Mesenchymal stem cell (in vitro differentiated cells and primary cell): ENCODE measurements around the gene PSEN1.

ENCODE experiments used
- DNase-seq: peaks from one replicate; pipeline ENCODE4 v3.0.0-alpha.2; 2013
- H2AFZ ChIP-seq: one replicate; pipeline ENCODE4 v1.6.1; 2013; ENCODE audit warnings: low read depth, mild to moderate bottlenecking, control low read depth, inconsistent platforms, low read length, moderate library complexity
- H2AK5ac ChIP-seq: 2 replicates; pipeline ENCODE4 v1.6.1; 2013; ENCODE audit warnings: low read length, moderate library complexity, mild to moderate bottlenecking, inconsistent platforms; ENCODE audit not compliant: severe bottlenecking
- H2BK120ac ChIP-seq: one replicate; pipeline ENCODE4 v1.6.1; 2013; ENCODE audit warnings: low read depth, mild to moderate bottlenecking, inconsistent platforms, low read length, moderate library complexity
- H2BK12ac ChIP-seq, 2 experiments: one replicate each; pipeline ENCODE4 v1.6.1; 2013; ENCODE audit warnings: inconsistent platforms in 2 of 2, low read length in 2 of 2, mild to moderate bottlenecking in 2 of 2, moderate library complexity in 2 of 2, control low read depth in 1 of 2
- H2BK15ac ChIP-seq: one replicate; pipeline ENCODE4 v1.6.1; 2013; ENCODE audit warnings: mild to moderate bottlenecking, low read depth, inconsistent platforms; ENCODE audit not compliant: poor library complexity, severe bottlenecking
- H2BK5ac ChIP-seq: 2 replicates; pipeline ENCODE4 v1.6.1; 2013; ENCODE audit warnings: low read depth, mild to moderate bottlenecking, low read length, control low read depth, inconsistent platforms; ENCODE audit not compliant: poor library complexity, severe bottlenecking
- H3K14ac ChIP-seq, 2 experiments: one replicate each; pipeline ENCODE4 v1.6.1; 2013; ENCODE audit warnings: inconsistent platforms in 2 of 2, low read length in 2 of 2, control low read depth in 1 of 2, mild to moderate bottlenecking in 1 of 2, moderate library complexity in 1 of 2
- H3K18ac ChIP-seq, 2 experiments: one replicate each; pipeline ENCODE4 v1.6.1; 2013; ENCODE audit warnings: inconsistent platforms in 2 of 2, low read length in 2 of 2, control low read depth in 1 of 2, low read depth in 1 of 2, mild to moderate bottlenecking in 1 of 2
- H3K23ac ChIP-seq, 2 experiments: one replicate each; pipeline ENCODE4 v1.6.1; 2013; ENCODE audit warnings: inconsistent platforms in 2 of 2, low read length in 2 of 2, mild to moderate bottlenecking in 2 of 2, moderate library complexity in 2 of 2, control low read depth in 1 of 2
- H3K27ac ChIP-seq: 2 replicates; pipeline ENCODE4 v1.5.1; 2013; ENCODE audit warnings: mild to moderate bottlenecking, moderate library complexity, low read length, control low read depth, inconsistent platforms; ENCODE audit not compliant: poor library complexity, severe bottlenecking
- H3K27me3 ChIP-seq, 2 experiments: 2 replicates each; pipeline versions ENCODE4 v1.6.1 to v1.7.0; 2013; ENCODE audit warnings: low read length in 2 of 2, mild to moderate bottlenecking in 2 of 2, moderate library complexity in 2 of 2, control low read depth in 1 of 2, inconsistent platforms in 1 of 2; ENCODE audit not compliant: control insufficient read depth in 1 of 2, insufficient read depth in 1 of 2
- H3K36me3 ChIP-seq, 2 experiments: 2 replicates each; pipeline versions ENCODE4 v1.6.1 to v1.7.0; 2013; ENCODE audit warnings: low read length in 2 of 2, control low read depth in 1 of 2, inconsistent platforms in 1 of 2, low read depth in 1 of 2, mild to moderate bottlenecking in 1 of 2; ENCODE audit not compliant: insufficient read depth in 2 of 2, control insufficient read depth in 1 of 2
- H3K4ac ChIP-seq, 2 experiments: one replicate each; pipeline ENCODE4 v1.6.1; 2013; ENCODE audit warnings: inconsistent platforms in 2 of 2, low read length in 2 of 2, mild to moderate bottlenecking in 2 of 2, moderate library complexity in 2 of 2, control low read depth in 1 of 2, low read depth in 1 of 2
- H3K4me1 ChIP-seq: 2 replicates; pipeline ENCODE4 v1.6.1; 2013; ENCODE audit warnings: low read depth, low read length, control low read depth; ENCODE audit not compliant: control insufficient read depth, insufficient read depth
- H3K4me2 ChIP-seq: 2 replicates; pipeline ENCODE4 v1.6.1; 2013; ENCODE audit warnings: low read length, mild to moderate bottlenecking, inconsistent platforms; ENCODE audit not compliant: poor library complexity, severe bottlenecking
- H3K4me3 ChIP-seq, 2 experiments: 2 replicates each; pipeline versions ENCODE4 v1.5.1 to v1.7.0; 2013; ENCODE audit warnings: low read length in 2 of 2, mild to moderate bottlenecking in 2 of 2, control low read depth in 1 of 2, low read depth in 1 of 2; ENCODE audit not compliant: insufficient read depth in 1 of 2
- H3K79me1 ChIP-seq: replicated peaks from 2 replicates; pipeline ENCODE4 v1.6.1; 2013; ENCODE audit warnings: mild to moderate bottlenecking, control low read depth, low read length, inconsistent platforms; ENCODE audit not compliant: poor library complexity, severe bottlenecking
- H3K9ac ChIP-seq: 2 replicates; pipeline ENCODE4 v1.7.0; 2013; ENCODE audit warnings: mild to moderate bottlenecking, low read length, moderate library complexity
- H3K9me3 ChIP-seq: 2 replicates; pipeline ENCODE4 v1.7.0; 2013; ENCODE audit warnings: mild to moderate bottlenecking, low read length; ENCODE audit not compliant: control insufficient read depth
- H4K8ac ChIP-seq: one replicate; pipeline ENCODE4 v1.6.1; 2013; ENCODE audit warnings: inconsistent platforms, mild to moderate bottlenecking, low read length, moderate library complexity
- H4K91ac ChIP-seq: one replicate; pipeline ENCODE4 v1.6.1; 2013; ENCODE audit warnings: mild to moderate bottlenecking, low read length, inconsistent platforms
- WGBS: methylation state at CpG from one replicate; pipeline ENCODE4 v1.1.7; 2013; ENCODE audit warnings: mixed read lengths; 5-methylcytosine and 5-hydroxymethylcytosine counted together

The PSEN1 gene

DNA sequence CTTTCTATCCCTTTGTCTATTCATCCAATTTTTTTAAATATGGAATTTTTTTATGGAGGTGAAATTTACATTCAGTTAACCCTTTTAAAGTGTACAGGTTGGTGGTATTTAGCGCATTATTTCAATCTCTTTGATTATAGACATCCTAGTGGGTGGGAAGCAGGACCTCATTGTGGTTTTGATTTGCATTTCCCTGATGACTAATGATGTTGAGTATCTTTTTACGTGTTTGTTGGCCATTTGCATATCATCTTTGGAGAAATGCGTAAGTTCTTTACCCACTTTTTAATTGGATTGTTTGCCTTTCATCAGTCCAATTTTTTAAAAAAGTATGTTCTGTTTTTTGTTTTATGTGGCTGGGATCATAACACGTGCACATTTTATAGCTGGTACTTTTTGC lies 121.8 kb downstream of the PSEN1 start:
- Histone ChIP-seq H3K23ac (no peak overlapping the region), H2AFZ (no peak overlapping the region), H3K18ac (no peak overlapping the region), H2BK15ac (no peak overlapping the region), H3K14ac (no peak overlapping the region), H3K4ac (no peak overlapping the region), H2BK120ac (no peak overlapping the region), H3K4me1 (peaks cover 11% of the 10 kb centered on the region), H2BK12ac (no peak overlapping the region), H4K8ac (no peak overlapping the region), H3K27me3 (no peaks in the 10 kb centered on the region), H3K9me3 (no peaks in the 10 kb centered on the region), H3K36me3 (peaks cover 3 to 74% of the 10 kb centered on the region in 2 experiments), H3K27ac (no peak overlapping the region), H4K91ac (no peak overlapping the region), H2BK5ac (no peak overlapping the region), H2AK5ac (no peak overlapping the region), H3K9ac (no peak overlapping the region), H3K4me2 (no peak overlapping the region), H3K79me1 (peaks cover 3% of the 10 kb centered on the region), H3K4me3 (no peak overlapping the region)
- WGBS: 84% methylated on average over 4 of the region's 4 CpGs
- DNase-seq: no peak

DNA sequence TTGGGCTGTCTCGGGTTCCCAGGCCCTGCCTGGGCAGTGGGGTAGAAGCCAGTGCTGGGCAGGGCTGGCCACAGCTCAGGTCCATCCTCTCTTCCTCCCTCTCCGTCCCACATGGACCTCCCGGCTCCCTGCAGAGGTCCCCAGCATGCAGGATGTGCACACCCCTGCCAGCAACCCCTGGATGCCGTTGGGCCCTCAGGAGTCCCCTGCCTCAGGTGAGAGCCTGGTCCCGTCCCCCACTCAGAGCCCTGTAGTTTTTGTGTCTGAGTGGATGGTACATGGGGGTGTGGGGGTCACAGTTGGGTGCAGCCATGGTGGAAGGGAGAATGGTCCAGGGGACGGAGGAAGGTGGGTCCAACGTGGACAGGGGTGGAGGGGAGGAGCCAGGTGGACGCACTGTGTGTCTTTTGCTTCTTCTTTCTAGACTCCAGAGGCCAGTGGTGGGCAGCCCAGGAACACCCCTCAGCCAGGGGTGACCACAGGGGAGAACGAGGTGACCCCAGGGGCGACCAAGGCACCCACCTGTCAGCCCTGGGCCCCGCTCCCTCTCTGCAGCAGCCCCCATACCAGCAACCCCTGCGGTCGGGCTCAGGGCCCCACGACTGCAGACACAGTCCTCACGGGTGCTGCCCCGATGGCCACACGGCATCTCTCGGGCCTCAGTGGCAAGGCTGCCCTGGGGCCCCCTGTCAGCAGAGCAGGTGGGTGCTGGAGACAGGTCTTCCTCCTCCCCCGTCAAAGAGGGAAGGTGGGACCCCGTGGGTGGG lies 122.7 kb downstream of the PSEN1 start:
- H2AK5ac ChIP-seq: no peak overlapping the region
- no peaks in the 10 kb centered on the region for H3K27me3 ChIP-seq
- peaks cover 3% of the 10 kb centered on the region for H3K4me1 ChIP-seq
- no peak overlapping the region for H2AFZ ChIP-seq
- no peak overlapping the region for H3K18ac ChIP-seq
- no peak overlapping the region for H2BK5ac ChIP-seq
- no peak overlapping the region for H3K14ac ChIP-seq
- no peak overlapping the region for H2BK12ac ChIP-seq
- H4K91ac ChIP-seq: no peak overlapping the region
- H3K9me3 ChIP-seq: no peaks in the 10 kb centered on the region
- H3K23ac ChIP-seq: no peak overlapping the region
- no peak overlapping the region for H3K4me2 ChIP-seq
- H3K79me1 ChIP-seq: peaks cover 2% of the 10 kb centered on the region
- no peak for DNase-seq
- no peak overlapping the region for H3K4me3 ChIP-seq
- H2BK15ac ChIP-seq: no peak overlapping the region
- peaks cover 3 to 74% of the 10 kb centered on the region in 2 experiments for H3K36me3 ChIP-seq
- H3K9ac ChIP-seq: no peak overlapping the region
- 86% methylated on average over 19 of the region's 20 CpGs for WGBS
- H3K27ac ChIP-seq: no peak overlapping the region
- H4K8ac ChIP-seq: no peak overlapping the region
- no peak overlapping the region for H3K4ac ChIP-seq
- H2BK120ac ChIP-seq: no peak overlapping the region

DNA sequence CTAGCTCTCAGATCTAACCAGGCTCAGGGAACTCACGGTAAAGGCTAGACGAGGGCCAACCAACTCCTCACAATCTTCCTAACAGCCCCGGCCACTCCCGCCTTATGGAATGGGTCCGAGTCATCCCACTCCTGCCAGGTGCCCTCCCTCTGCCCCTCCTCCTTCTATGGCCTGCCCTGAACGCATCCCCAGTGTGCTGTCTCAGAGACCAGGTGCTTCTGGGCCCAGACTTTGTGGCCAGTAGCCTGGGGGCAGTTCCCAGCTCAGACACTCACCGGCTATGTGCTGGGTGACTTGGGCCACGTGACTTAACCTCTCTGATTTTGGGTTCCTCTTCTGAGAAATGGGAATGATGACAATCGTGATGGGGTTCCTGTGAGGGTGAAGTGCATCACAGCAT lies 123.5 kb downstream of the PSEN1 start:
- Histone ChIP-seq H2AFZ (no peak overlapping the region), H2BK120ac (no peak overlapping the region), H3K4me2 (no peak overlapping the region), H4K91ac (no peak overlapping the region), H2BK12ac (no peak overlapping the region), H3K4ac (no peak overlapping the region), H3K14ac (no peak overlapping the region), H3K9ac (no peak overlapping the region), H4K8ac (no peak overlapping the region), H2BK5ac (no peak overlapping the region), H2BK15ac (no peak overlapping the region), H3K36me3 (peaks cover 3 to 74% of the 10 kb centered on the region in 2 experiments), H3K18ac (no peak overlapping the region), H3K79me1 (peaks cover 2% of the 10 kb centered on the region), H3K27me3 (no peaks in the 10 kb centered on the region), H3K4me3 (no peak overlapping the region), H3K9me3 (no peaks in the 10 kb centered on the region), H2AK5ac (no peak overlapping the region), H3K23ac (no peak overlapping the region), H3K27ac (no peak overlapping the region), H3K4me1 (no peaks in the 10 kb centered on the region)
- 78% methylated on average over 9 of the region's 9 CpGs for WGBS
- no peak for DNase-seq

DNA sequence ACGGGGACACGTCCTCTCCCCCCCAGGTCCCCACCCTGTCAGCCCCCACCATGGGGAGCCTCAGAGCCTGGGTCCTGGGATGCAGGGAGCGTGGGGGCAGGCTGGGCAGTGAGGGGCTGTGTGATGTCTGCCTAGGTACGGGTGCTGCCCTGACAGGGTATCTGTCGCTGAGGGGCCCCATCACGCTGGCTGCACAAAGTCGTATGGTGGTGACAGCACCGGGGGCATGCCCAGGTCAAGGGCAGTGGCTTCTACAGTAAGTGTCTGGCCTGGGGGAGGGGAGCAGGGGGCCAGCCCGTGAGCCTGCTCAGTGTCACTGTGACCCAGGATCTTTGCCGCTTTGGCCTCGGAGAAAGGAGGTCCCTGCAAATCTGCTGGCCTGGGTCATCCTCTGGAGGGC lies 124.3 kb downstream of the PSEN1 start:
- Histone ChIP-seq H3K9ac (no peak overlapping the region), H3K4me3 (no peak overlapping the region), H3K23ac (no peak overlapping the region), H3K4me1 (no peaks in the 10 kb centered on the region), H3K79me1 (peaks cover 2% of the 10 kb centered on the region), H2BK5ac (no peak overlapping the region), H3K4me2 (no peak overlapping the region), H2BK15ac (no peak overlapping the region), H3K27ac (no peak overlapping the region), H2AFZ (no peak overlapping the region), H4K8ac (no peak overlapping the region), H3K4ac (no peak overlapping the region), H3K14ac (no peak overlapping the region), H2BK120ac (no peak overlapping the region), H3K9me3 (no peaks in the 10 kb centered on the region), H2AK5ac (no peak overlapping the region), H2BK12ac (no peak overlapping the region), H4K91ac (no peak overlapping the region), H3K27me3 (no peaks in the 10 kb centered on the region), H3K36me3 (peaks cover 0 to 73% of the 10 kb centered on the region in 2 experiments), H3K18ac (no peak overlapping the region)
- WGBS: 83% methylated on average over 11 of the region's 11 CpGs
- no peak for DNase-seq
